HUES48 (cell line): ENCODE results near the gene ITIH1.

Experiments used
- H3K27ac ChIP-seq: one replicate; pipeline ENCODE4 v1.7.0; 2013; ENCODE audit warnings: low read depth, low read length, inconsistent platforms
- H3K27me3 ChIP-seq: 2 replicates; pipeline ENCODE4 v1.6.1; 2013; ENCODE audit warnings: mild to moderate bottlenecking, low read length; ENCODE audit not compliant: control insufficient read depth, insufficient read depth
- H3K36me3 ChIP-seq: 2 replicates; pipeline ENCODE4 v1.6.1; 2013; ENCODE audit warnings: low read length; ENCODE audit not compliant: control insufficient read depth, insufficient read depth
- H3K4me1 ChIP-seq: 2 replicates; pipeline ENCODE4 v1.6.1; 2013; ENCODE audit warnings: mild to moderate bottlenecking, low read length; ENCODE audit not compliant: control insufficient read depth, insufficient read depth
- H3K4me3 ChIP-seq: 2 replicates; pipeline ENCODE4 v1.5.1; 2013; ENCODE audit warnings: mild to moderate bottlenecking, low read depth, low read length
- H3K9ac ChIP-seq: 2 replicates; pipeline ENCODE4 v1.6.1; 2013; ENCODE audit warnings: mild to moderate bottlenecking, low read depth, low read length, moderate library complexity
- H3K9me3 ChIP-seq: 2 replicates; pipeline ENCODE4 v1.6.1; 2013; ENCODE audit warnings: low read length; ENCODE audit not compliant: control insufficient read depth, insufficient read depth

Gene ITIH1

DNA sequence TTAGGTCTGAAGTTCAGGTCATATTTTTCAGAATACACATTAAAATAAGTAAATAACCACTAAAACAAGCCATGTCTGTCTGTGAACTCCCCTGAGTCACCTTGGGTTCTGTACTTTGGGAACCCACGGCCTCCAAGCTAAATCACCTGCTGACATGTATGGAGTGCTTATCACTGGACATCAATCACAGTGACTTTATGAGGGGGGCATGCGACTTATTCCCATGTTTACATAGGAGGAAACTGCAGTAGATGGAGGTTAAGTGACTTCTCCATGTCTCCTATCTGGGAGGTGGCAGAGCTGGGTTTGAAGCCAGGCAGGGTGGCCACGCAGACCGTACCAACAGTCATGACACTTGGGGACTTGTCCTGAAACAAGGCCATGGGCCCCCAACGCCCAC is 45.0 kb downstream of the ITIH1 start:
- H3K4me3 ChIP-seq: no peak overlapping the region
- no peak overlapping the region for H3K27ac ChIP-seq
- H3K9ac ChIP-seq: no peak overlapping the region
- no peaks in the 10 kb centered on the region for H3K4me1 ChIP-seq
- no peaks in the 10 kb centered on the region for H3K36me3 ChIP-seq
- H3K27me3 ChIP-seq: no peaks in the 10 kb centered on the region
- H3K9me3 ChIP-seq: no peaks in the 10 kb centered on the region

DNA sequence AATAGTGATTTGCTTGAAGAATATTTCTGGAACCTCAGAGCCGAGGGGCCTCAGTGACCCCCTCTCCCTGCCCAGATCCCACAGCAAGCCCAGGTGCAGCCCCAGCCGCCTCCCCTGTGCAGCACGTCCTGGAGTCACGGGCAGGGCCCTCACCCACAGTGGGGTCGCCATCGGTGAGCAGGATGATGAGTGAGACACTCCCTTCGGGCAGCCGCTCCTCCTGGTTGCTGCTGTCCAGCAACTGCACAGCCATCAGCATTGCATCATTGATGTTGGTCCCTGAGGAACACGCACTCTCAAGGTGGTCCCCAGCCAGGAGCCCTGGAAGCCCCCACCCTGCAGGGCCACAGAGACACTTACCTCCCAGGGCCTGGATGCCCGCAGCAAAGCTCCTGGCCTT is 46.6 kb downstream of the ITIH1 start:
- H3K4me3 ChIP-seq: no peak overlapping the region
- no peaks in the 10 kb centered on the region for H3K4me1 ChIP-seq
- H3K36me3 ChIP-seq: no peaks in the 10 kb centered on the region

DNA sequence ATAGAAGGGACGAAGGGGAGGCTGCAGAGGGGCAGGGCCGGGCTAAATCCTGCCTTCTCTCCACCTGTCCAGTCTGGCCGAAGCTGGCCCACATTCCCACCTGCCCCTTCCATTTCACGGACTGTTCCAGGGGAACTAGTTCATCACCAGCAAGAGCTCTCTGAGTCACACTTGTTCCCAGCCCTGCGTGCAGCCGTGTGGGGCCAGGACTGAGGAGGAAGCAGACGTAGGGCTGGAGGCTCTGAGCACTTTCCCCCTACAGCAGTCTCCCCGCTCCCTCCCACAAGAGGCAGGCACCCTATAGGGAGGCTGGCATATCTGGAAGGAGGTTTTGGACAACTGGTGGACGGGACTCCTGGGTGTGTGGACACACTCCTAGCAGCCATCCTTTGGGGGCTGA is 50.0 kb downstream of the ITIH1 start:
- no peaks in the 10 kb centered on the region for H3K27me3 ChIP-seq
- H3K36me3 ChIP-seq: no peaks in the 10 kb centered on the region
- no peaks in the 10 kb centered on the region for H3K4me1 ChIP-seq
- no peak overlapping the region for H3K9ac ChIP-seq
- H3K27ac ChIP-seq: no peak overlapping the region
- H3K9me3 ChIP-seq: no peaks in the 10 kb centered on the region
- no peak overlapping the region for H3K4me3 ChIP-seq

More for the DNA sequence above, 46.6 kb downstream of the ITIH1 start:
- Histone ChIP-seq H3K27me3 (no peaks in the 10 kb centered on the region), H3K9me3 (no peaks in the 10 kb centered on the region), H3K9ac (no peak overlapping the region), H3K27ac (no peak overlapping the region)

DNA sequence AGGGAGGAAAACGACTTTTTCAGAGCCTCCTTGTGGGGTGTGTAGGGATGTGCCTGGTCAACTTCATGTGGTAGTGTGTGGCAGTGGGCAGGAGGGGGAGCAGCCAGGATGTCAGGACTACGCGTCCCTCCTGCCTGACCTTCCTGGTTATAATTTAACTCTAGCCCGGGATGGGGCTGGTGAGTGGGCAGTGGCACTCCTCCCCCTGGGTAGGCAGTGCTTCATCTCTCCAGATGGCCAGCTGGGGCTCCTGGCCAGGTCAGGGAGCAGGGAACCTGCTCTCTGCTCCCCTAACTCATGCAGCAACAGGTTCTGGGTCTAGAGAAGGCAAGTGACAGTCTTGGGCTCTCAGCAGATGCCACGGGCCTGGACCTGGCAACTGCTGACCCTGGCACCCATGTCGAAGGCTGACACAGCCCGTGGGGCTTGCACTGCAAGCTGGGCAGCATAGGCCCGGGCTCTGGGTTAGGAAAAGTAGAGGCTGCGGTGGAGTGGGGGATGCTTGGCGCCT is 50.5 kb downstream of the ITIH1 start:
- H3K9ac ChIP-seq: no peak overlapping the region
- H3K36me3 ChIP-seq: no peaks in the 10 kb centered on the region
- no peak overlapping the region for H3K27ac ChIP-seq
- H3K4me3 ChIP-seq: no peak overlapping the region
- H3K27me3 ChIP-seq: no peaks in the 10 kb centered on the region
- H3K9me3 ChIP-seq: no peaks in the 10 kb centered on the region
- H3K4me1 ChIP-seq: no peaks in the 10 kb centered on the region; the same call in 1 of the 2 replicates

DNA sequence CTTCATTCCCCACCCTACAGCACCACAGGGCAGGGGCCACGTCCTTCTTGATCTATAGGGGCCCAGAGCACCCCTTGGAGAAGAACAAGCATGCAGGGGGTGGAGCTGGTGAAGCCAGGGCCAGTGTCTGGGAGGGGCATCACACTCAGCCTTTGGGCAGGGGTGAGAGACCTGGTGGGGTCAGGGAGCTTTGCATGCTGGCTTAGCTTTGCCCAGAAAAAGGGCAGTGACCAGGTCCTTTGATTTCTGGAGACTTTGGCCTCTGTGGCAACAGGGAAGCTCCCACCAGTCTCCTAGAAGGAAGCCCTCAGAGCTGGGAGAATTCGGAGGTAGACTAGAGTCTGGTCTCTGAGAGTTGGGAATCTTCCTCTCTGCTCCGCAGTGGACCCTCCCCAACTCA is 52.1 kb downstream of the ITIH1 start:
- no peak overlapping the region for H3K27ac ChIP-seq
- no peak overlapping the region for H3K9ac ChIP-seq

DNA sequence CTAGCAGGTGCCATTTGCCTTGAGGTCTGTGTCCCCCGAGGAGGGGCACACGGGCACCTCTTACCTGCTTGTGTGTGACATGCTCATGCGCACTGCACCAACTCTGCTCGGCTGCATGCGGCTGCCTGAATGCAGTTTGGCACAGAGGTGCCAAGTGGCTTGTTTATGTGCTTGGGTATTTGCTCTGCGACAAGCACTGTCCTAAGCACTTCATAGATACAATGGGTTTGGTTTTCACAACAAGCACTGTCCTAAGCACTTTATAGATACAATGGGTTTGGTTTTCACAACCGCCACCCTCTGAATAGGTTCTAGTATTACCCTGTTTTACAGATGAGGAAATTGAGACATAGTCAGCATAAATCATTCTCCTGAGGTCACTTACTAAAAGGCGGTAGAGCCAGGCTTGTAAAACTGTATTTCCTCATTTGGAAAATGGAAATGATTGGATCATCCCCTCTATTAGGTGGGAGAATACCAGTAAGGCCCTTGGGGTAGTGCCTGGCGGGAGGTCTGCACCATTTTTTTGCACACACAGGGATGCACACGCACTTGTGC is 52.6 kb downstream of the ITIH1 start:
- Histone ChIP-seq H3K27me3 (no peaks in the 10 kb centered on the region), H3K9me3 (no peaks in the 10 kb centered on the region), H3K27ac (no peak overlapping the region), H3K4me1 (no peaks in the 10 kb centered on the region; the same call in 1 of the 2 replicates), H3K4me3 (no peak overlapping the region), H3K9ac (no peak overlapping the region), H3K36me3 (no peaks in the 10 kb centered on the region)

More for the DNA sequence above, 52.1 kb downstream of the ITIH1 start:
- Histone ChIP-seq H3K27me3 (no peaks in the 10 kb centered on the region), H3K4me1 (no peaks in the 10 kb centered on the region; the same call in 1 of the 2 replicates), H3K9me3 (no peaks in the 10 kb centered on the region), H3K4me3 (no peak overlapping the region), H3K36me3 (no peaks in the 10 kb centered on the region)

DNA sequence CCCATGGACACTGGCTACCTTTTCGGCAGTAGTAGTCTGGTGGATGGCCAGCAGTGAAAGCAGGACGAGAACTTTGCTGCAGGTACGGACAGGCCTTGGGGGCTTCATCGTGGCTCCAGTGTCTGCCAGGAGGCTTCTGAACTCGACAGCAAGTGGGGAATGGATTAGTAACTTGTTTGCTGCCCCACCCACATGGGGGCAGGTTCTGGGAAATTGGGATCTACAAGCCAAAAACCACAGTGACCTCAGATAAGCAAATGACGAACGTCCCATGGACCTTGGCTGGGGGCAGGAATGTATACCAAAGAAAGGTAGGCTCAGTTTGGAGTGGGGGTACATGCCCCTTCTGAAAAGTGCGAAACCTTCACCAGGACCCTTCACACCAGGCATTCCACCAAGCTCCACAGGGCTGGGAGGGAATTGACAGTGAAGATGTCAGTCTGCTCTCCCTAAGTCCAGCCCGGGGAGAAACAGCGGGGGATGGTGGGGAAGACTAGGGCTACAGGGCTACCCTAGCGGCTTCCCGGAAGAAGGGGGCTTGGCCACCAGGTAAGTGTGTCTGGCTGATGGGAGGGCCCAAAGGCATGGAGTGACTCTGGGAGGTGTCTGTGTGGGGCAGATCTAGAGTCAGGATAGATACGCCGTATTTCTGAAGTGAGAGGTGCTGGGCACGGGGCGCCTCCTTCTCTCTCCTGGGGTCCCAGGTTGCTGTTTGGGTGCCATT is 53.3 kb downstream of the ITIH1 start, which contains the start of gene ITIH4:
TSS of gene ITIH4 (minus strand) at position 138 of the 724 bp plus-strand sequence. CDS start at position 108, 30 bp downstream.
- Histone ChIP-seq H3K9ac (no peak within 1 kb of the TSS), H3K27ac (no peak within 1 kb of the TSS), H3K27me3 (no peaks in the 10 kb centered on the region), H3K9me3 (no peaks in the 10 kb centered on the region), H3K4me3 (no peak within 1 kb of the TSS), H3K4me1 (peaks cover 6% of the 10 kb centered on the region; the same call in 1 of the 2 replicates), H3K36me3 (no peaks in the 10 kb centered on the region)

DNA sequence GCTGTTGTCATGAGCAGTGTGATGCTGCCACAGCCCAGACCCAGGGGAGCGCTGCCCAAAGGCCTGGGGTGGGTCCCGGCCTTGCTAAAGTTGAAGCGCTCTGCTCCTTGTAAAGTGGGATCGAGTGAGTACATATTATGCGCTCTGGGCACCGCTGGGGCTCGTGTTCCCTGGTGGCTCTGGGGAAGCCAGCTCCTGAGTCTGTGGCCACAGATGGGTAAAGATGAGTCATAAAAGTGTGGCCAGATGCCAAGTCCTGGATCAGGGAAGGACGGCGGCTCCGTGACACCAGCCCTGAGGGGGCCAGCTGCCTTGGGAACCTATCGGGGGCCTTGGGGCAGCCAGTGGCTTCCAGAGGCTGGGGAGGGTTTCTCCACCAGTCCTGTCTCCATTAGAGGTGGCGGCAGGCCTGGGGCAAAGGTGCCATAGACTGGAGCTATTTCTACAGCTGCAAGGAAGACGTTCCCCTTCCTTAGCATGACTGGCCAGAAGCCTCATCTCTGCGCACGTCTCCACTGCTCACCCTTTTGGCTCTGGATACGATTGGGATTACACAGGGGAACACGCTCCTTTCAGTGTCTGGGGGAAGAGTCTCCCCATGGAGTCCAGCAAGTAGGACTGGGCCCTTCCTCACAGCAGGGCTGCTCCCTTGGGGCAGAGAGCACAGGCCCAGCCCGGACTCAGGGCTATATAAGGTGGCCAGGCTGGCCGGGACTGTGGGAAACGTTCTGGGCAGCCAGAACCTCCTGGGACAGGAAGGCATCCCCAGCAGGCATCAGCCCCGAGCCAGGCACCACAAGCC is 54.3 kb downstream of the ITIH1 start:
- Histone ChIP-seq H3K36me3 (peaks cover 4% of the 10 kb centered on the region; the same call in 1 of the 2 replicates), H3K4me1 (peaks cover 7% of the 10 kb centered on the region; the same call in 1 of the 2 replicates), H3K27me3 (no peaks in the 10 kb centered on the region), H3K9ac (no peak overlapping the region), H3K4me3 (no peak overlapping the region), H3K9me3 (no peaks in the 10 kb centered on the region), H3K27ac (no peak overlapping the region)

DNA sequence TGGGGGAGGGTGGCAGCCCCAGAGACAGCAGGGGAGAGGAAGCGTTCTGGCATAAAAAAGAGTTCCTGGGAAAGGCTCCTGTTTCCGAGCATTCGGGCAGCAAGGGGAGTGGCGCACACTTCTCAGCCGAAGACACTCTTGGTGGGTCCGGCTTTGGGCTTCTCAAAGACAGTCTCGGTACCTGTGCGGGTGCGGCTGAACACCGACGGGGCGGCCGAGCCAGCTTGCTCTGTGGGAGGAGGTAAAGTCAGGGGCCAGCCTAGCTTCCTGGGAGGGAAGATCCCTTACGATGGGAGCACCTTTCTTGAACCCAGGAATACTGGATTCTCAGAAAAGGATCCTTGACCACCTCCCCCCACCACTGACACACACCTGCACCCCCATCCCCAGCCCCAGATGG is 55.8 kb downstream of the ITIH1 start:
- Histone ChIP-seq H3K27me3 (no peaks in the 10 kb centered on the region), H3K9ac (no peak overlapping the region), H3K9me3 (no peaks in the 10 kb centered on the region), H3K36me3 (peaks cover 4% of the 10 kb centered on the region; the same call in 1 of the 2 replicates), H3K27ac (no peak overlapping the region), H3K4me3 (no peak overlapping the region), H3K4me1 (peaks cover 7% of the 10 kb centered on the region; the same call in 1 of the 2 replicates)

DNA sequence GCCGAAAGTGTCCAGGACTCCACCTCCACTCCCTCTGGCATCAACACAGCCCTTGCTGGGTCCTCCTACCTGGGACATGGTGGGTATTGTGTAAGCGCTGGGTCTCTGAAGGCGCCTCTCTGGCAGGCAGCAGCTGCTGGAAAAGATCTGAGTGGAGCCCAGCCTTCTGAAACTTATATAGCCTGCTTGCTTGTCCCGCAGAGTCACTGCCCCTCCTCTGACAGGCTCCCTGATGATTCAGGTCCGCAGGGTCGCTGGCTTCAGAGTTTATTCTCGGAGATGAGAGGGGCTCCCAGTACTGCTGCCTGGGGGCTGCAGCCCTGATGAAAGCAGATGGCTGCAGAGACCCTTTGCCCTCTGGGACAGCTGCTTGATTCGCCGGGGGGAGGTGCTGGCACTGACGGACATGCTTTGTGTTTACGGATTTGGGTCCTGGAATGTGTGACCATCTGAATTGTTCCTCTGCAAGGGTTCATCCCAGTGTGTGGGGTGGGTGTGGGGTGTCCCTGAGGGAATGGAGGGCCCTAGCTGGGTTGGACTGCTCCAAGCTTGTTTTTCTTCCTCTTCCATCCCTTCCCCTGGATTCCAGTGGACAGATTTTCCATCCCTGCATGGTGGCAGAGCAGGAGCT is 57.6 kb downstream of the ITIH1 start, which contains the start of gene MUSTN1:
TSS of gene MUSTN1 (minus strand) at position 149 of the 631 bp plus-strand sequence. CDS start at position 78, 71 bp downstream.
- H3K36me3 ChIP-seq: peaks cover 7% of the 10 kb centered on the region; the same call in 1 of the 2 replicates
- H3K9ac ChIP-seq: no peak within 1 kb of the TSS
- peak within 1 kb of the TSS; percentile 39 for H3K27ac ChIP-seq
- H3K27me3 ChIP-seq: no peaks in the 10 kb centered on the region
- peaks cover 7% of the 10 kb centered on the region; the same call in 1 of the 2 replicates for H3K4me1 ChIP-seq
- no peaks in the 10 kb centered on the region for H3K9me3 ChIP-seq
- no peak within 1 kb of the TSS for H3K4me3 ChIP-seq
